Measurements from ENCODE around the gene SEMA4D. TPM values are rescaled to one million over a fixed set of nuclear protein-coding genes. Genes with fewer than 3 reads are reported as not detected.

Gene SEMA4D
- total RNA-seq, 4 donors from 2014 or later: 37.3 to 50.1 (median 42.6) TPM

DNA sequence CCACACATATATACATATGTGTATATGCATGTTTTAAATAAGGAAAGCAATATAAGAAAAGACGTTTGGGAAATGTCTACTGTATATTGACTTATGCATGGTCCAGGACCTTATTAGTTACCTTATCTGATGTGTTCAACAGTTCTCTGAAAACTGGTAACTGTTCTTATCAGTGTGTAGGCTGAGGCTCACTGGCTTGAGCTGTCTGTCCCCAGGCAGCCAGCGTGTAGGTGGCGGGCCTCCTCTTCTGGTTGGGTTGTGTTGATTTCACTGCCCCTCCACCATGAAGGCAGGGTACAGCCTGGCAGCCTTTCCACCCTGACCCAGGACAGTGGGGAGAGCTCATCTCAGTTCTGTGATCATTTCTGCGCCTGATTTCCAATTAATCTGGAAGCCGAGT, 38.7 kb upstream of the SEMA4D start:
- Histone ChIP-seq H3K27me3 (no peaks in the 10 kb centered on the region), H3K27ac (no peak overlapping the region), H3K4me1 (peaks cover 2% of the 10 kb centered on the region), H3K4me3 (no peak overlapping the region), H3K36me3 (no peaks in the 10 kb centered on the region), H3K9me3 (no peaks in the 10 kb centered on the region)
- no peak for DNase-seq (ENCODE audit: low spot score in 2 of 2)
- 85% methylated on average over 5 of the region's 5 CpGs for WGBS
- TF ChIP-seq POLR2AphosphoS5 (IDR thresholded peaks at IDR 0.05): no peak
- TF ChIP-seq, protein P1, sequence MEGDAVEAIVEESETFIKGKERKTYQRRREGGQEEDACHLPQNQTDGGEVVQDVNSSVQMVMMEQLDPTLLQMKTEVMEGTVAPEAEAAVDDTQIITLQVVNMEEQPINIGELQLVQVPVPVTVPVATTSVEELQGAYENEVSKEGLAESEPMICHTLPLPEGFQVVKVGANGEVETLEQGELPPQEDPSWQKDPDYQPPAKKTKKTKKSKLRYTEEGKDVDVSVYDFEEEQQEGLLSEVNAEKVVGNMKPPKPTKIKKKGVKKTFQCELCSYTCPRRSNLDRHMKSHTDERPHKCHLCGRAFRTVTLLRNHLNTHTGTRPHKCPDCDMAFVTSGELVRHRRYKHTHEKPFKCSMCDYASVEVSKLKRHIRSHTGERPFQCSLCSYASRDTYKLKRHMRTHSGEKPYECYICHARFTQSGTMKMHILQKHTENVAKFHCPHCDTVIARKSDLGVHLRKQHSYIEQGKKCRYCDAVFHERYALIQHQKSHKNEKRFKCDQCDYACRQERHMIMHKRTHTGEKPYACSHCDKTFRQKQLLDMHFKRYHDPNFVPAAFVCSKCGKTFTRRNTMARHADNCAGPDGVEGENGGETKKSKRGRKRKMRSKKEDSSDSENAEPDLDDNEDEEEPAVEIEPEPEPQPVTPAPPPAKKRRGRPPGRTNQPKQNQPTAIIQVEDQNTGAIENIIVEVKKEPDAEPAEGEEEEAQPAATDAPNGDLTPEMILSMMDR (IDR thresholded peaks at IDR 0.05): no peak
- TF ChIP-seq POLR2A (IDR thresholded peaks at IDR 0.05): no peak
- no peak for TF ChIP-seq EP300 (IDR thresholded peaks at IDR 0.05)

GRCh38 chr9:89536145-89536574, 38.2 kb upstream of the SEMA4D start:
- no peak for TF ChIP-seq EP300 (IDR thresholded peaks at IDR 0.05)
- no peak for TF ChIP-seq POLR2AphosphoS5 (IDR thresholded peaks at IDR 0.05)
- TF ChIP-seq POLR2A (IDR thresholded peaks at IDR 0.05): no peak
- TF ChIP-seq, protein P1 (IDR thresholded peaks at IDR 0.05): no peak
- no peaks in the 10 kb centered on the region for H3K36me3 ChIP-seq
- no peaks in the 10 kb centered on the region for H3K27me3 ChIP-seq
- no peak overlapping the region for H3K27ac ChIP-seq
- DNase-seq (ENCODE audit: low spot score in 2 of 2): no peak
- WGBS: 70% methylated on average over 5 of the region's 5 CpGs
- H3K4me3 ChIP-seq: no peak overlapping the region
- H3K9me3 ChIP-seq: no peaks in the 10 kb centered on the region
- H3K4me1 ChIP-seq: peaks cover 2% of the 10 kb centered on the region

DNA sequence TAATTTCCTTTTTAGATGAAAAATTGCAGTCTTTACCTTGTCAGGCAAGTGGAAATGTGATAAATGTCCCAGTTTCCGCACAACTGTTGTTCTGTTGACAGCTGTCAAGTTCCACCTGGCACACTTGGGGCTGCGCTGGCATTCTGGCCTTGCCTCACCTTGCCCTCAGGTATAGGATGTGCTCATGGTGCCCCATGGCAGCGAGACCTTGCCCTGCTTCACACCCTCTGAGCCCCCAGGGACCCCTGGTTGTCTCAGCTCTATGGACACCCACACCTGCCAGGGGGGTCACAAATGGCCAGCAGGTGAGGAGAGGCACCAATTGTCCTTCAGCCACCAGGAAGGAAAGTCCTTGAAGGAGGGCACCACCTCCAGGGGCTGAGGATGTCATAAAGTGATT, 37.5 kb upstream of the SEMA4D start:
- no peak overlapping the region for H3K27ac ChIP-seq
- WGBS: 52% methylated on average over 2 of the region's 3 CpGs
- TF ChIP-seq, protein P1 (IDR thresholded peaks at IDR 0.05): no peak
- no peak for TF ChIP-seq EP300 (IDR thresholded peaks at IDR 0.05)
- TF ChIP-seq POLR2AphosphoS5 (IDR thresholded peaks at IDR 0.05): no peak
- H3K4me3 ChIP-seq: no peak overlapping the region
- no peaks in the 10 kb centered on the region for H3K36me3 ChIP-seq
- H3K27me3 ChIP-seq: no peaks in the 10 kb centered on the region
- H3K9me3 ChIP-seq: no peaks in the 10 kb centered on the region
- H3K4me1 ChIP-seq: peaks cover 2% of the 10 kb centered on the region
- no peak for DNase-seq (ENCODE audit: low spot score in 2 of 2)

DNA sequence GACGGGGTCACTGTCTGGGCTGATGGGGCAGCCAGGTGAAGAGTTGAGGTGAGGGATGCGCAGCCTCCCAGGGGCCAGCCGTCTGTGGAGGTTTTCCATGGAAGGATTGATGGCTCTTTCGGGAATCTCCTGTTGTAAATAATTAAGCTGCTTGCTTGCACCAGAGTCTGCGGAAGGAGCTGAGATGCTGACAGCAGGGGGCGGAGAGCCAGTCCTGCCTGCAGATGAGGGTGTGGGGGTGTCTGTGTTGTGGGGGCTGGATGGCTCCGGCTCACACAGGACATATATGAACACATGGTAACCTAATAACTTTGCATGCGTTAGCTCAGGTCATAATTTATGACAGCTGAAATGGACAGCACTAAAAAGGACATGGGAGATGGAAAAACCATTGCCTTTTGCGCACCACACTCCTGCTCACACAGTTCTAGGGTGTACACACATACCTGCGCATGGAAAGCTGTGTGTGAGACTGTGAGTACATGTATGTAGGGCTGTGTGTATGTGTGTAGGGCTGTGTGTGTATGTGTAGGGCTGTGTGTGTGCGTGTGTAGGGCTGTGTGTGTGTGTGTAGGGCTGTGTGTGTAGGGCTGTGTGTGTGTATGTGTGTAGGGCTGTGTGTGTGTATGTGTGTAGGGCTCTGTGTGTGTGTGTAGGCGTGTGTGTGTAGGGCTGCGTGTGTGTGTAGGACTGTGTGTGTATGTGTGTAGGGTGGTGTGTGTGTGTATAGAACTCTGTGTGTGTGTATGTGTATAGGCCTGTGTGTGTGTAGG, 36.8 kb upstream of the SEMA4D start:
- WGBS: 80% methylated on average over 13 of the region's 13 CpGs
- Histone ChIP-seq H3K4me1 (peaks cover 2% of the 10 kb centered on the region), H3K4me3 (no peak overlapping the region), H3K36me3 (no peaks in the 10 kb centered on the region), H3K27ac (no peak overlapping the region), H3K27me3 (no peaks in the 10 kb centered on the region), H3K9me3 (no peaks in the 10 kb centered on the region)
- DNase-seq (ENCODE audit: low spot score in 2 of 2): no peak
- TF ChIP-seq POLR2AphosphoS5 (IDR thresholded peaks at IDR 0.05) (no peak), POLR2A (IDR thresholded peaks at IDR 0.05) (no peak), EP300 (IDR thresholded peaks at IDR 0.05) (no peak)
- TF ChIP-seq, protein P1 (IDR thresholded peaks at IDR 0.05): no peak

- Histone ChIP-seq H3K4me3 (no peak overlapping the region), H3K4me1 (peaks cover 9% of the 10 kb centered on the region), H3K27ac (no peak overlapping the region), H3K27me3 (no peaks in the 10 kb centered on the region), H3K36me3 (no peaks in the 10 kb centered on the region), H3K9me3 (no peaks in the 10 kb centered on the region)
- DNase-seq (ENCODE audit: low spot score in 2 of 2): no peak
- TF ChIP-seq EP300 (IDR thresholded peaks at IDR 0.05) (no peak), POLR2A (IDR thresholded peaks at IDR 0.05) (no peak)
- TF ChIP-seq, protein P1 (IDR thresholded peaks at IDR 0.05): no peak
- WGBS: 57% methylated on average over 10 of the region's 10 CpGs
Observed at GRCh38 chr9:89533411-89534095, 35.6 kb upstream of the SEMA4D start.
